CD14-positive monocyte (primary cell): ENCODE results near the gene BRPF1. TPM values are rescaled to one million over a fixed set of nuclear protein-coding genes. Genes with fewer than 3 reads are reported as not detected.

Experiments used
- DNase-seq, 3 donors: peaks; one replicate each; pipeline ENCODE4 v3.0.0-alpha.2; 2011 to 2022
- H2AFZ ChIP-seq: 2 replicates; pipeline ENCODE4 v1.6.0; 2012; ENCODE audit warnings: mild to moderate bottlenecking, low read depth, low read length, inconsistent platforms; ENCODE audit not compliant: insufficient read depth, poor library complexity, severe bottlenecking
- H3K27ac ChIP-seq, 2 donors: 1 replicate in 1 of 2; 2 replicates in 1 of 2; pipeline ENCODE4 v1.5.1; 2012 to 2013; ENCODE audit warnings: low read length in 2 of 2, control low read depth in 1 of 2, inconsistent platforms in 1 of 2, low read depth in 1 of 2, mild to moderate bottlenecking in 1 of 2
- H3K27me3 ChIP-seq, 2 donors: one replicate each; pipeline versions ENCODE4 v1.6.0 to v1.6.1; 2011 to 2013; ENCODE audit warnings: low read length in 2 of 2; ENCODE audit not compliant: control insufficient read depth in 2 of 2, insufficient read depth in 2 of 2
- H3K36me3 ChIP-seq, 2 donors: replicated peaks in 1 of 2; 1 replicate in 1 of 2; 2 replicates in 1 of 2; pipeline versions ENCODE4 v1.5.1 to v1.6.1; 2012 to 2013; ENCODE audit warnings: low read length in 2 of 2, control low read depth in 1 of 2, inconsistent platforms in 1 of 2, mild to moderate bottlenecking in 1 of 2; ENCODE audit not compliant: insufficient read depth in 2 of 2, control insufficient read depth in 1 of 2
- H3K4me1 ChIP-seq, 2 donors: 1 replicate in 1 of 2; 2 replicates in 1 of 2; pipeline versions ENCODE4 v1.5.1 to v1.6.1; 2012 to 2013; ENCODE audit warnings: low read length in 2 of 2, control low read depth in 1 of 2, inconsistent platforms in 1 of 2, mild to moderate bottlenecking in 1 of 2, moderate library complexity in 1 of 2; ENCODE audit not compliant: insufficient read depth in 2 of 2, control insufficient read depth in 1 of 2
- H3K4me2 ChIP-seq: replicated peaks from 2 replicates; pipeline ENCODE3; 2012; ENCODE audit warnings: low read length, moderate library complexity, mild to moderate bottlenecking; ENCODE audit not compliant: poor library complexity, severe bottlenecking; ENCODE audit errors: extremely low read depth
- H3K4me3 ChIP-seq, 3 experiments: fragments of 200-600 bp in 1 of 3; sonication (generic) in 1 of 3; replicated peaks in 1 of 3; 1 replicate in 2 of 3; 2 replicates in 1 of 3; pipeline ENCODE4 v1.5.1; 2011 to 2013; ENCODE audit warnings: low read length in 3 of 3, mild to moderate bottlenecking in 3 of 3, control low read depth in 2 of 3, low read depth in 2 of 3, inconsistent platforms in 1 of 3, moderate library complexity in 1 of 3
- H3K79me2 ChIP-seq: 2 replicates; pipeline ENCODE4 v1.6.0; 2012; ENCODE audit warnings: mild to moderate bottlenecking, control low read depth, inconsistent platforms, low read length, moderate library complexity; ENCODE audit not compliant: insufficient read depth
- H3K9ac ChIP-seq: 2 replicates; pipeline ENCODE4 v1.6.0; 2017; ENCODE audit warnings: low read length, mild to moderate bottlenecking; ENCODE audit not compliant: insufficient read depth, poor library complexity, severe bottlenecking
- H3K9me3 ChIP-seq, 2 donors: replicated peaks in 1 of 2; 1 replicate in 1 of 2; 2 replicates in 1 of 2; pipeline versions ENCODE4 v1.5.1 to v1.6.1; 2012 to 2013; ENCODE audit warnings: low read length in 2 of 2, control low read depth in 1 of 2; ENCODE audit not compliant: control insufficient read depth in 1 of 2, insufficient read depth in 1 of 2
- H4K20me1 ChIP-seq: 2 replicates; pipeline ENCODE4 v1.6.0; 2012; ENCODE audit warnings: mild to moderate bottlenecking, low read length, control low read depth, moderate library complexity; ENCODE audit not compliant: insufficient read depth
- H3K27ac Mint-ChIP-seq, 7 donors: one replicate each; pipeline ENCODE4 v1.8.0; 2020; ENCODE audit warnings: mild to moderate bottlenecking in 7 of 7, mixed read lengths in 7 of 7, moderate library complexity in 6 of 7, inconsistent platforms in 2 of 7
- H3K27me3 Mint-ChIP-seq, 3 donors: one replicate each; pipeline ENCODE4 v1.8.0; 2021 to 2022; ENCODE audit warnings: low read depth in 3 of 3, mild to moderate bottlenecking in 3 of 3, mixed read lengths in 3 of 3, moderate library complexity in 3 of 3, inconsistent platforms in 1 of 3
- H3K36me3 Mint-ChIP-seq, 2 donors: one replicate each; pipeline ENCODE4 v1.8.0; 2020; ENCODE audit warnings: mixed read lengths in 2 of 2, inconsistent platforms in 1 of 2, mild to moderate bottlenecking in 1 of 2
- H3K4me1 Mint-ChIP-seq: one replicate; pipeline ENCODE4 v1.8.0; 2020; ENCODE audit warnings: mild to moderate bottlenecking, mixed read lengths
- H3K4me3 Mint-ChIP-seq, 2 donors: one replicate each; pipeline ENCODE4 v1.8.0; 2020; ENCODE audit warnings: mild to moderate bottlenecking in 2 of 2, mixed read lengths in 2 of 2, moderate library complexity in 1 of 2
- H3K9me3 Mint-ChIP-seq, 7 donors: one replicate each; pipeline ENCODE4 v1.8.0; 2020 to 2022; ENCODE audit warnings: mixed read lengths in 7 of 7, mild to moderate bottlenecking in 6 of 7, moderate library complexity in 6 of 7, inconsistent platforms in 2 of 7
- WGBS: methylation state at CpG from one replicate; pipeline ENCODE4 v1.1.5; 2013; ENCODE audit warnings: missing lambda C conversion rate; ENCODE audit not compliant: insufficient coverage; 5-methylcytosine and 5-hydroxymethylcytosine counted together
- intact Hi-C, 2 donors: fragments of 100-400 bp; cut with micrococcal nuclease; formaldehyde crosslinking; loops; one replicate each; pipeline versions ENCODE4 v1.15.0 to v1.15.1; 2023
- polyA plus RNA-seq, 3 donors: library from polyadenylated mRNA; depleted of rRNA in 1 of 3; unstranded in 2 of 3; stranded (reverse) in 1 of 3; fragments of 300-500 nt in 2 of 3; fragments of >200 nt in 1 of 3; fragmentation: Illumina TruSeq in 2 of 3; gene quantifications; 1 replicate in 2 of 3; 2 replicates in 1 of 3; pipeline ENCODE4 v1.2.3, GENCODE V29; 2012 to 2021
- TF ChIP-seq, protein P1 (sequence below): fragments of 200-600 bp; IDR thresholded peaks from one replicate; pipeline ENCODE4 v1.8.0; 2022; ENCODE audit warnings: antibody characterized with exemption, mild to moderate bottlenecking

The BRPF1 gene
- polyA plus RNA-seq, 3 donors, result 5.1 to 22.5 (median 10.4) TPM

DNA sequence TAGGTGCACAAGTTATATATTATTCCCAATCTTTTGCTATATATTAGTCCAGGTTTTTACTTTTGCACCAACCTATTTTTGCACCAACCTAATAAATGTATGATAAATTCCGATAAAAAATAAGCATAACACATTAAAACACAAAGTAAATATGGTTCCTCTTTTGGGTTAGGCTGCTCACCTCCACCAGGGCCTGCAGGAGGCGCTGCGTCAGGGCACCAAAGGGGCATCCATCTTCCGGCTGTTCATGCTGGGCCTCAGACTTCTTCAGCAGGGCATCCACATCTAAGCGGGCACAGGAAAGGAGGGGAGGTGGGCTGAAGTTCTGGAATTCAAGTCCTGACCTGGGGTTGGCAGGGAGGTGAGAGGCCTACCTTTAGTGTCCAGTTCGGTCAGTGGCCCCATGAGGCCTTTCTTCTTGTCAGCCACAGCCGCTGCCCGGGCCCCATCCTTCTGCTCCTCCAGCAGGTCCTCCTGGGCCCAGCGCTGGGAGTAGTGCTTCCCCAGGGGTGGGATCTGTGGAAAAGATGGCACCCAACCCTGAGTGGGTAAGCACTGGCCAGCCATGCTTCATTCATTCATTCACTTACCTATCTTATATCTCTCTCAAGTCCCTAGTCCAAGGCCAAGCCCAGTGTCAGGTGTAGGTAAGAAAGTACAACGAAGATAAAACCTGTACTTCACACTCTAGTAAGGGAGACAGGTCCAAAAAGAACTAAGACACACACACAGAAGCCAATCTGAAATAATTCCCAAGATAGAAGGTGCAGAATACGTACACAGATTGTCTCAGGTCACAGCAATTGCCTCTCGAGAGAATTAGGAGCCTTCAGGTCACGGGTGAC lies 55.5 kb downstream of the BRPF1 start:
- Histone ChIP-seq H3K9me3 (no peaks in the 10 kb centered on the region), H3K4me2 (no peak overlapping the region), H3K79me2 (peaks cover 31% of the 10 kb centered on the region), H3K4me1 (peaks cover 22 to 24% of the 10 kb centered on the region in 2 donors), H3K36me3 (peaks cover 50 to 76% of the 10 kb centered on the region in 2 donors), H3K9ac (no peak overlapping the region), H4K20me1 (no peaks in the 10 kb centered on the region), H3K27ac (no peak overlapping the region), H3K27me3 (no peaks in the 10 kb centered on the region), H3K4me3 (no peak overlapping the region), H2AFZ (no peak overlapping the region)
- intact Hi-C loops, result no loop called here
- no peaks in the 10 kb centered on the region for H3K27me3 Mint-ChIP-seq
- H3K36me3 Mint-ChIP-seq, result peaks cover 60 to 78% of the 10 kb centered on the region in 2 donors
- 100% methylated on average over 6 of the region's 13 CpGs for WGBS
- peaks cover 30% of the 10 kb centered on the region for H3K4me1 Mint-ChIP-seq
- H3K27ac Mint-ChIP-seq, result peak overlapping the region in 1 of 7 donors; percentile 3
- DNase-seq, result no peak
- H3K9me3 Mint-ChIP-seq, result peaks cover 0 to 4% (median 0%) of the 10 kb centered on the region in 7 donors
- TF ChIP-seq, protein P1, sequence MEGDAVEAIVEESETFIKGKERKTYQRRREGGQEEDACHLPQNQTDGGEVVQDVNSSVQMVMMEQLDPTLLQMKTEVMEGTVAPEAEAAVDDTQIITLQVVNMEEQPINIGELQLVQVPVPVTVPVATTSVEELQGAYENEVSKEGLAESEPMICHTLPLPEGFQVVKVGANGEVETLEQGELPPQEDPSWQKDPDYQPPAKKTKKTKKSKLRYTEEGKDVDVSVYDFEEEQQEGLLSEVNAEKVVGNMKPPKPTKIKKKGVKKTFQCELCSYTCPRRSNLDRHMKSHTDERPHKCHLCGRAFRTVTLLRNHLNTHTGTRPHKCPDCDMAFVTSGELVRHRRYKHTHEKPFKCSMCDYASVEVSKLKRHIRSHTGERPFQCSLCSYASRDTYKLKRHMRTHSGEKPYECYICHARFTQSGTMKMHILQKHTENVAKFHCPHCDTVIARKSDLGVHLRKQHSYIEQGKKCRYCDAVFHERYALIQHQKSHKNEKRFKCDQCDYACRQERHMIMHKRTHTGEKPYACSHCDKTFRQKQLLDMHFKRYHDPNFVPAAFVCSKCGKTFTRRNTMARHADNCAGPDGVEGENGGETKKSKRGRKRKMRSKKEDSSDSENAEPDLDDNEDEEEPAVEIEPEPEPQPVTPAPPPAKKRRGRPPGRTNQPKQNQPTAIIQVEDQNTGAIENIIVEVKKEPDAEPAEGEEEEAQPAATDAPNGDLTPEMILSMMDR, result peak; percentile 54
- no peak overlapping the region for H3K4me3 Mint-ChIP-seq

DNA sequence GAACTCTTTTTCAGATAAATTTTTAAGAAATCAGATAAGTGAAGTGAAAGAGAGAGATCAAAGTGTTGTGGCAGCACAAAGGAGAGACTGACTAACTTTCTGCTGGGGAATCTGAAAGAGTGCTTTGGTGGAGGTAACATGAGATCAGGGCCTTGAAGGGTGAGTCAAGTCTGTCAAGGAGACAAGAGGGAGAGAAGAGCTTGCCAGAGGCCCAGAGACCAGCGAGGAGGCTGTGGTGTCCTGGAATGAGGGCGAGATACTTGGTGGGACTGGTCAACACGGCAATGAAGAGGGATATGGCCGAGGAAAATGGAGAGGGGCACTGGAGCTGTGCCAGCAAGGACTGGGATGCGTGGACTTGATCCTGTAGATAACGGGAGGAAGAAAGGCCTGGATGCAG lies 56.2 kb downstream of the BRPF1 start:
- peaks cover 0 to under 1% (median 0%) of the 10 kb centered on the region in 3 donors for H3K27me3 Mint-ChIP-seq
- intact Hi-C loops, result no loop called here
- H3K9ac ChIP-seq, result no peak overlapping the region
- peaks cover 17 to 18% of the 10 kb centered on the region in 2 donors for H3K4me1 ChIP-seq
- H2AFZ ChIP-seq, result no peak overlapping the region
- no peak for DNase-seq
- TF ChIP-seq, protein P1, result no peak
- peaks cover 24% of the 10 kb centered on the region for H3K4me1 Mint-ChIP-seq
- WGBS, result 100% methylated on average over 4 of the region's 6 CpGs
- H3K79me2 ChIP-seq, result peaks cover 34% of the 10 kb centered on the region
- peak overlapping the region in 1 of 2 donors; percentile 30 for H3K27ac ChIP-seq
- H3K36me3 Mint-ChIP-seq, result peaks cover 55 to 76% of the 10 kb centered on the region in 2 donors
- no peak overlapping the region for H3K4me3 ChIP-seq
- H3K9me3 Mint-ChIP-seq, result peaks cover 0 to 4% (median 0%) of the 10 kb centered on the region in 7 donors
- H3K4me2 ChIP-seq, result no peak overlapping the region
- peaks cover 50 to 73% of the 10 kb centered on the region in 2 donors for H3K36me3 ChIP-seq
- peak overlapping the region in 6 of 7 donors; percentile 3 to 71 (median 22) for H3K27ac Mint-ChIP-seq
- no peaks in the 10 kb centered on the region for H4K20me1 ChIP-seq
- H3K4me3 Mint-ChIP-seq, result no peak overlapping the region
- H3K27me3 ChIP-seq, result no peaks in the 10 kb centered on the region
- no peaks in the 10 kb centered on the region for H3K9me3 ChIP-seq
